ENCODE measurements around the gene MFSD6L. TPM values are rescaled to one million over a fixed set of nuclear protein-coding genes. Genes with fewer than 3 reads are reported as not detected.
A peak's percentile ranks its signal among the peaks of the same experiment; 100 is the strongest.

The MFSD6L gene
- total RNA-seq, 1 experiment from 2014 or later: not detected

DNA sequence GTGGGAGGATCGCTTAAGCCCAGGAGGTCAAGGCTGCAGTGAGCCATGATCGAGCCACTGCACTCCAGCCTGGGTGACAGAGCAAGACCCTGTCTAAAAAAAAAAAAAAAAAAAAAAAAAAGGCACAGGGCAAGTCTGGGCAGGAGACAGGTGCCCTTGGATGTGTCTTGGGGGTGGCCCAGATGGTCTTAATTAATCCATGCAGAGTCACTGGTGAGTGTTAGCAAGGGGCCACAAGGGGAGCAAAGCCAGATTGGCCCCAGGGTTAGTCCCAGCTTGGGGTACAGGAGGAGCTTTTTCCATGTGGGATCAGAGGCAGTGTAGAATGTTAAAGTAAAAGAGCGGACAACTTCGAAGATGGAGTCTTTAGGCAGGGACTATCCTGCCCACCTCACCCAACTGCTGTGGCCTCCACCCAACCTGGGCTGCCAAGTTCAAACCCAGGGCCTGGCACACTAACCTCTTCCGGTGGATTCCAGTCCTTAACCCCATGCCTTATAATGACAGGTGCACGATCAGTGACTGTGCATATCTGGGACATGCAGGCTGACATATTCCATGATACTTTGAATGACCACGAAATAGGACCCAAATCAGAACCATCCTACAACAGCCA lies 32.2 kb upstream of the MFSD6L start:
- Histone ChIP-seq H3K4me3 (ENCODE audit: insufficient read depth, low read depth, low read length) (no peak overlapping the region), H3K36me3 (replicated peaks; ENCODE audit: control insufficient read depth, insufficient read depth, low read length) (no peaks in the 10 kb centered on the region), H3K27me3 (ENCODE audit: control insufficient read depth, insufficient read depth, low read length) (no peaks in the 10 kb centered on the region)
- no peak for DNase-seq

- Histone ChIP-seq H3K4me3 (ENCODE audit: insufficient read depth, low read depth, low read length) (no peak overlapping the region), H3K27me3 (ENCODE audit: control insufficient read depth, insufficient read depth, low read length) (no peaks in the 10 kb centered on the region), H3K36me3 (replicated peaks; ENCODE audit: control insufficient read depth, insufficient read depth, low read length) (no peaks in the 10 kb centered on the region)
- no peak for DNase-seq
These were observed 31.0 kb upstream of the MFSD6L start for GRCh38 chr17:8830141-8830540.

DNA sequence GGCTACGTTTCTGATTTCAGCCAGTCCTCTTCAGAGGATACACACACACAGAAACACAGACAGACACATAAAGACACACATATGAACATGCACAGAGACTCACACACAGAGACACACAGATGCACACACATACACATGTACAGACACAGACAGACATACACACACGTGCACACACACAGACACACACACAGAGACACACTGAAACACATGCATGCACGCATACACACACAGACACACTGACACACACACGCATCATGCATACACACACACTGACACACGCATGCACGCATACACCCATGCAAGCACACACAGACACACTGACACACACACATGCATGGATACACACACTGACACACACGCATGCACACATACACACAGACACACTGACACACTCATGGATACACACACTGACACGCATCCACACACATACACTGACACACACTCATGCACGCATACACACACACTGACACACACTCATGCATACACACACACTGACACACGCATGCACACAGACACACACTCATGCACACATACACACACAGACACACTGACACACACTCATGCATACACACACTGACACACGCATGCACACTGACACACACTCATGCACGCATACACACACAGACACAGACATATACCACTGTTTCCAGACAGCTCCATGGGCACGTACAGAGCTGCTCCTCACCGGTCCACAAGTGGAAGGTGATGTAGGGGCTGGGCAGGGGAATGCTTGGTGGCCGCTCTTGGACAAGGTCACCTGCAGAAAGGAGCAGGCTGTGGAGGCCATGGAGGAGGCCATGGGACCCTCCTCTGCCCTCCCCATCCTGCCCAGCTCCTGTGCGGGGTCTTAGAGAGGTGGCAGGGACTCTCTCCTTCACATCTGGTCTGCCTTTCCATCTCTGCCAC lies 30.1 kb upstream of the MFSD6L start:
- H3K27me3 ChIP-seq (ENCODE audit: control insufficient read depth, insufficient read depth, low read length): no peaks in the 10 kb centered on the region
- no peak for DNase-seq
- no peaks in the 10 kb centered on the region for H3K36me3 ChIP-seq (replicated peaks; ENCODE audit: control insufficient read depth, insufficient read depth, low read length)
- no peak overlapping the region for H3K4me3 ChIP-seq (ENCODE audit: insufficient read depth, low read depth, low read length)

GRCh38 chr17:8828517-8828875 lies 29.3 kb upstream of the MFSD6L start:
- Histone ChIP-seq H3K27me3 (ENCODE audit: control insufficient read depth, insufficient read depth, low read length) (no peaks in the 10 kb centered on the region), H3K4me3 (ENCODE audit: insufficient read depth, low read depth, low read length) (no peak overlapping the region), H3K36me3 (replicated peaks; ENCODE audit: control insufficient read depth, insufficient read depth, low read length) (no peaks in the 10 kb centered on the region)
- DNase-seq: peak; percentile 42

- DNase-seq: no peak
- Histone ChIP-seq H3K4me3 (ENCODE audit: insufficient read depth, low read depth, low read length) (no peak overlapping the region), H3K36me3 (replicated peaks; ENCODE audit: control insufficient read depth, insufficient read depth, low read length) (no peaks in the 10 kb centered on the region), H3K27me3 (ENCODE audit: control insufficient read depth, insufficient read depth, low read length) (no peaks in the 10 kb centered on the region)
These were observed 27.8 kb upstream of the MFSD6L start for GRCh38 chr17:8826808-8827435.

DNA sequence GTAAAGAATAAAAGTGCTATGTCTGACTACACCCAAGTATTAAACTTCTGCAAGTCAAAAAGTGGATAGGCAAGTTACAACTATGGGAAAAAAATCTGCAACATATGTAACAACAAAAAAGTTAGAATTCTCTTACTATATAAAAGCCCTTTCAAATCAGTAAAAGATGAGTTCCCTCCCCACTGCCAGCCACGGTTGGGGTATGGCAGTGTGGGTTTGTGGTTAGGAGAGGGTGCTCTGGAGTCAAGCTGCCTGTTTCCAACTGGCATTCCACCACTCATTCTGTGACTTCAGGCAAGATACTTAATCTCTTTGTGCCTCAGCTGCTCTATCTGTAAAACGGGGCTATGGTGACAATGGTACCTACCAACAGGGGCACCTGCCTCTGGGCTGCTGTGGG lies 26.6 kb upstream of the MFSD6L start:
- H3K36me3 ChIP-seq (replicated peaks; ENCODE audit: control insufficient read depth, insufficient read depth, low read length): no peaks in the 10 kb centered on the region
- H3K27me3 ChIP-seq (ENCODE audit: control insufficient read depth, insufficient read depth, low read length): no peaks in the 10 kb centered on the region
- no peak for DNase-seq
- no peak overlapping the region for H3K4me3 ChIP-seq (ENCODE audit: insufficient read depth, low read depth, low read length)

- DNase-seq: no peak
- Histone ChIP-seq H3K36me3 (replicated peaks; ENCODE audit: control insufficient read depth, insufficient read depth, low read length) (no peaks in the 10 kb centered on the region), H3K4me3 (ENCODE audit: insufficient read depth, low read depth, low read length) (no peak overlapping the region), H3K27me3 (ENCODE audit: control insufficient read depth, insufficient read depth, low read length) (no peaks in the 10 kb centered on the region)
These were observed 24.1 kb upstream of the MFSD6L start for GRCh38 chr17:8823279-8823678.

GRCh38 chr17:8822401-8823035 lies 23.4 kb upstream of the MFSD6L start:
- DNase-seq: no peak
- Histone ChIP-seq H3K4me3 (ENCODE audit: insufficient read depth, low read depth, low read length) (no peak overlapping the region), H3K27me3 (ENCODE audit: control insufficient read depth, insufficient read depth, low read length) (no peaks in the 10 kb centered on the region), H3K36me3 (replicated peaks; ENCODE audit: control insufficient read depth, insufficient read depth, low read length) (no peaks in the 10 kb centered on the region)

DNA sequence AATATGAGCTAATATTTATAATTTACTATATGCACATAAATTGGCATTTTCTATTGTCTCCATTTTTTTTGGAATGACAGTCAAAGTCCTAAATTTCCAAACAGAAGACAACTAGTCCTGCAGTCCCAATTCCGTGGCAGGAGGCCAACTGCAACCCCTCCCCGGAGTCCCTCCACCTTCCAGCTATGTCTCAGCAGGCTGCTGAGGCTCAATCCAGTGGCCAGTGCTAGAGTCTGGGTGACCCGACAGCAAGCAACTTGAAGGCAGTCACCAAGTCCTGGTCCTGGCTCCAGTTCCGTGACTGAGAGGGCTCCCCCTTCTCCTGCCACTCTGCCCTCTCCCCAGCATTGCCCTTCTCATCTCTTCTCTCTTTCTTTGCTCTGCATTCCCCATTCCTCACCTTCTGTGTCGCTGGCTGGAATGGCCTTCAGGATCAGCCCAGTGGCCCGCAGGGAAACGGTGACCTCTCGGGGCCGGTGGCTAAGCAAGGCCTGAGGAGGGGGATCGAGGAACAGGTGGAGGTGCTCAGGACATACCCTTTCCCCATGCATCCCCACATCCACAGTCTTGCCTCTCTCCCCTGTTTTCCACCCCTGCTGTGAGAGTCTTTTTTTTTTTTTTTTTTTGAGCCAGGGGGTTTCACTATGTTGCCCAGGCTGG lies 22.4 kb upstream of the MFSD6L start:
- no peak for DNase-seq
- H3K36me3 ChIP-seq (replicated peaks; ENCODE audit: control insufficient read depth, insufficient read depth, low read length): no peaks in the 10 kb centered on the region
- no peak overlapping the region for H3K4me3 ChIP-seq (ENCODE audit: insufficient read depth, low read depth, low read length)
- no peaks in the 10 kb centered on the region for H3K27me3 ChIP-seq (ENCODE audit: control insufficient read depth, insufficient read depth, low read length)

DNA sequence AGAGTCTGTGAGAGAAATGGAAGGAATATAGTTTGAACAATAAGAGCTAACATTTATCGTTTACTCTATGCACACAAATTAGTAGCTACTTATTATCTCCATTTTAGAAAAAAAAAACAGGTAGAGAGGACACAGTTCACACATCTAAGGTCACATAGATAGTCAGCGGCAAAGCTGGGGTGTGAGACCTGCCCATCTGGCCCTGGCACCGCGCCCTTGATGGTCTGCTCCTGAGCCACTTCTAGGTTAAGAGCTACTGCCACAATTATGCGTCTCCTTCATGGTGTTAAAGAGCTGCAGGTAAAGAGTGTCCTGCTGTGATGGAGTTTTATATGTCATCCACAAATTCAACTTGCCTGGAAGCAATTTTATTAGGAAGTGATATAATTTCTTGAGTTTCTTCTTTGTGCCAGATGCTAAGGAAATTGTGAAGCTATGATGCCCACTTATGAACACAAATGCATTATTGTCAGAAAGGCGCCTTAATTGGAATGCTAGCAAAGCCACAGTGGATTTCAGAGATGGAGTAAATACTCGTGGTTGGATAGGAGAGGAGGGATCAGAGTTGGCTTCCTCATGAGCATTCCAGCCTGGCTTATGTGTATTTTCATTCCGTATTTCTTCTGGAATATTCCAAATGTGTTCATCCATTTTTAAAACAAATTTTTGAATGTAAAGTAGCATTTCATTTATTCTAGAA lies 21.3 kb upstream of the MFSD6L start:
- Histone ChIP-seq H3K36me3 (replicated peaks; ENCODE audit: control insufficient read depth, insufficient read depth, low read length) (no peaks in the 10 kb centered on the region), H3K27me3 (ENCODE audit: control insufficient read depth, insufficient read depth, low read length) (no peaks in the 10 kb centered on the region), H3K4me3 (ENCODE audit: insufficient read depth, low read depth, low read length) (no peak overlapping the region)
- DNase-seq: no peak

DNA sequence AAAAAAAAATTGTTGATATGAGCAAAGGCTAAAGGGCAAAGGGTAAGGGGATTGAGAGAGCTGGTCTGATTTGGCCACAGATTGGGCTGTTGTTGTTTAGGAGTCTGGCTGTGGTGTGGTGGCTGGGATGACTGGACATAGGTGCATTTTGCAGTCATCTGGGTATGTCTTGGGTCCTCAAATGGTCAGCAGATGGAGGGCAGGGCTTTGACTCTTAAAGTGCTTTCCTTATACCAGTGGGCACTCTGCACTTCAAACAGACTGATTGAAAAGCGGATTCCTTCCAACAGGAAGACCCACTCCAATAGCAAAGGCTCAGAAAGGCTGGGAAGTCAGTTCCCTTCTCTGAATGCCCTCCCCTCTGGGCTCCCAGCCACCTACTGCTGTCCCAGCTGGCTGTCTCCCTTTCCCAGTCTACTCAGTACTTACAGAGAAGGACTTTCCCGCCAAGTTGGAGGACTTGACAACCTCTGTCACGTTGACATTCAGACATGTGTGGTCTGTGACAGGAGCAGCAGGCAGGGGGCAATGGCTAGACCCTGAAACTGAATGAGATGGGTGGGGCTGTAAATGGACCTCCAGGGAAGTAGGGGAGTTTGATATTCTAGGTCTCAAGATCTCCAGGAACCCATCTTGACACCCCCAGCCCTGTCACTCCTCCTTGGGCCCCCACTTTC lies 19.6 kb upstream of the MFSD6L start:
- no peaks in the 10 kb centered on the region for H3K36me3 ChIP-seq (replicated peaks; ENCODE audit: control insufficient read depth, insufficient read depth, low read length)
- DNase-seq: no peak
- H3K27me3 ChIP-seq (ENCODE audit: control insufficient read depth, insufficient read depth, low read length): no peaks in the 10 kb centered on the region
- H3K4me3 ChIP-seq (ENCODE audit: insufficient read depth, low read depth, low read length): no peak overlapping the region

GRCh38 chr17:8818047-8818446 lies 18.9 kb upstream of the MFSD6L start:
- Histone ChIP-seq H3K4me3 (ENCODE audit: insufficient read depth, low read depth, low read length) (no peak overlapping the region), H3K36me3 (replicated peaks; ENCODE audit: control insufficient read depth, insufficient read depth, low read length) (no peaks in the 10 kb centered on the region), H3K27me3 (ENCODE audit: control insufficient read depth, insufficient read depth, low read length) (no peaks in the 10 kb centered on the region)
- DNase-seq: no peak

DNA sequence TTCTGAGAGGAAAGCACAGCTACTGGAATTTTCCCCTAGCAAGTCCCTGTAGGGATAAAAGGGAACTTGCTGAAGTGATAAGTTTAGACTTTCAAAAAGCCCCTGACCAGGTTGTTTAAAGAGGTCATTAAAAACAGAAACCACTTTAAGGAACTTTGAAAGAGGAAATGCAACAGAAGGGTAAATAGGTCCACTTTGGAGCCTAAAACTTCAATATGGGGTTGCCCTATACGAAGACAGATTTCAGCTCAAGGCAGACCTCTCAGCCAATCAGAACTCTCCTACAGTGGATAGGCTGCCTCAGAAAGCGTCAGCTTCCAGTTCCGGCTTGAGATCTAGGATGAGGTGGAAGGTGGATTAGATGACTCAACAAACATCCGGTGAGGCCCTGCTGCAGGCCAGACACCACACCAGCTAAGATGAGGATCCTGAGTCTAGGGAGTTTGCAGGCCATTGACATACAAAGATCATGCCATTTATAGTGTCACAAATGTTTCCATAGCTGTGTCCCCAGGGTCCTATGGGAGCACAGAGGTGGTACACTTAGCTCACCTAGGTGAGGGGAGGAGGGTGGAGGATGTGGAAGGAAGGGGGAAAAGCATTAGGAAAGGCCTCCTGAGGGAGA lies 7.9 kb upstream of the MFSD6L start:
- Histone ChIP-seq H3K27me3 (ENCODE audit: control insufficient read depth, insufficient read depth, low read length) (no peaks in the 10 kb centered on the region), H3K36me3 (replicated peaks; ENCODE audit: control insufficient read depth, insufficient read depth, low read length) (no peaks in the 10 kb centered on the region), H3K4me3 (ENCODE audit: insufficient read depth, low read depth, low read length) (no peak overlapping the region)
- no peak for DNase-seq
